ENCODE data around the gene SASH1.

- TF ChIP-seq EZH2 (IDR thresholded peaks at IDR 0.05; ENCODE audit: borderline replicate concordance, low read depth, low read length, severe bottlenecking) (no peak), POLR2A (IDR thresholded peaks at IDR 0.05; ENCODE audit: low read depth, low read length) (no peak), JUN (IDR thresholded peaks at IDR 0.05; ENCODE audit: borderline replicate concordance, insufficient read depth, insufficient read length, low read depth) (peak; percentile 94), POLR2AphosphoS5 (IDR thresholded peaks at IDR 0.05; ENCODE audit: insufficient read depth, low read depth, low read length) (peak; percentile 46), MAX (IDR thresholded peaks at IDR 0.05; ENCODE audit: insufficient read depth, insufficient read length) (peak; percentile 3), FOS (IDR thresholded peaks at IDR 0.05; ENCODE audit: borderline replicate concordance, insufficient read depth, low read length) (peak; percentile 98), GATA2 (IDR thresholded peaks at IDR 0.05; ENCODE audit: insufficient read depth, insufficient read length, low read depth, low read length) (peak; percentile 58)
- TF ChIP-seq, protein P1, sequence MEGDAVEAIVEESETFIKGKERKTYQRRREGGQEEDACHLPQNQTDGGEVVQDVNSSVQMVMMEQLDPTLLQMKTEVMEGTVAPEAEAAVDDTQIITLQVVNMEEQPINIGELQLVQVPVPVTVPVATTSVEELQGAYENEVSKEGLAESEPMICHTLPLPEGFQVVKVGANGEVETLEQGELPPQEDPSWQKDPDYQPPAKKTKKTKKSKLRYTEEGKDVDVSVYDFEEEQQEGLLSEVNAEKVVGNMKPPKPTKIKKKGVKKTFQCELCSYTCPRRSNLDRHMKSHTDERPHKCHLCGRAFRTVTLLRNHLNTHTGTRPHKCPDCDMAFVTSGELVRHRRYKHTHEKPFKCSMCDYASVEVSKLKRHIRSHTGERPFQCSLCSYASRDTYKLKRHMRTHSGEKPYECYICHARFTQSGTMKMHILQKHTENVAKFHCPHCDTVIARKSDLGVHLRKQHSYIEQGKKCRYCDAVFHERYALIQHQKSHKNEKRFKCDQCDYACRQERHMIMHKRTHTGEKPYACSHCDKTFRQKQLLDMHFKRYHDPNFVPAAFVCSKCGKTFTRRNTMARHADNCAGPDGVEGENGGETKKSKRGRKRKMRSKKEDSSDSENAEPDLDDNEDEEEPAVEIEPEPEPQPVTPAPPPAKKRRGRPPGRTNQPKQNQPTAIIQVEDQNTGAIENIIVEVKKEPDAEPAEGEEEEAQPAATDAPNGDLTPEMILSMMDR (IDR thresholded peaks at IDR 0.05; ENCODE audit: extremely low read depth in 1 of 2, insufficient read depth in 1 of 2, low read depth in 1 of 2, low read length in 2 of 2), result no peak
These were observed 21.6 kb downstream of the SASH1 start for GRCh38 chr6:148364056-148364824.

All from endothelial cell of umbilical vein (primary cell).